Fibroblast of peridontal ligament (primary cell): ENCODE data around the gene LMOD3.

Source experiments
- DNase-seq: peaks from one replicate; pipeline ENCODE4 v3.0.0-alpha.2; 2010; ENCODE audit errors: extremely low read depth

Gene LMOD3

DNA sequence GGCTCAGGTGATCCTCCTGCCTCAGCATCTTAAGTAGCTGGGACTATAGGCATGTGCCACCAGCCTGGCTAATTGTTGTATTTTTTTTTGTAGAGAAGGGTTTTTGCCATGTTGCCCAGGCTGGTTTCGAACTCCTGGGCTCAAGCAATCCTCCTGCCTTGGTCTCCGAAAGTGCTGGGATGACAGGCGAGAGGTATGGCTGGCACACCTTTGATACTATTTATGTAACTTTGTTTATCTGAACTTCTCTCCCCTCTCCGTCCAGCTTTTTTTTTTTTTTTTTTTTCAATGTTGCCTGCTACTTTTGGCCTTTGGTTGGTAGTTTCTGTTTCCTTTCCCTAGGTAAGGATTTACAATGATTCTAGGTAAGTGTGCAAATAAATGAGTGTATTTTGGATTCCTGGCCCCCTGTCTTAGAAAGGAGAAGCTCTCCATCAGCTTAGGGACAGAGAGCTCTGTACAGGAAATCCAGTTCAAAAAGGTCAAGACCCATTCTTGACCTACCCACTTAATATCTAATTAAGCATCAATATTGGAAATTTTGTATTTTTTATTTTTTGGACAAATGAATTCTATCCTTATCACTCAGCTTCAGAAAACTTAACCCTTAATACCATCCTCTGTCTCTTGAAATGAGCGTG lies 30.9 kb downstream of the LMOD3 start:
- DNase-seq: no peak

DNA sequence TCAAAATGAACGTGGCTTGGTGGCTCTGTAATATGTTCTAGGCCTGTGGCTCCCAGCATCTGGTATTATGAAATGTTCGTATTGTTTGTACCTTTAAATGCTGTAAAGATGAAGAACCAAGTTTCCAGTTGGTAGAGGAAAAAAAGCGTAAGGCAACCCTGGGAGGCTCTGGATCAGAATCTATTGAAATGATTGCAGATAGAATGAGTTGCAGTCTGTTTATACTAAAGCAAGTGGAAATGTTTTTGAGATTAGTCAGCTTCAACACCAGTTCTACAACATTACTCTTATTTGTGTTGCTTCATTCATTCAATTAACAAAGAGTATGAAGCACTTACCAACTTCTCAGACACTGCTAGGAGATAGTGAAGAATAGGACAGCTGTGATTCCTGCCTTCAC lies 32.4 kb downstream of the LMOD3 start:
- DNase-seq: peak; percentile 91

DNA sequence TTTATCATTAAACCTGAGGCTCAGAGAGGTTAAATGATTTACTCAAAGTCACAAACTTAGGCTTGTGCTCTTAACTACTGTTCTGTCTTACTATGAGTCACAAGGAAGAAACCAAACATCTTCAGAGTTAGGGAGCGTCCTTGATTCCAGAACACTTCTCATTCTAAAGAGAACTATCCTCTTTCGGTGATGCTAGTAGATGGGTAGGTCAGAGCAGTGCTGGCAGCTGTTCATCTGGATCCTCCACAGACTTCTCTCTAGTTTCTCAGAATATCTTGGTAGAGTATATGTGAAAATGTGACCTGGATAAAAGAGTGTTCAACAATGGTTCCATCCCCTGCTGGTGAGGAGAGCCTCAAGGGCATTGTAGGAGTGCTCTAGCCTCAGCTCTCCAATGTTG lies 34.3 kb downstream of the LMOD3 start:
- DNase-seq: peak; percentile 63

DNA sequence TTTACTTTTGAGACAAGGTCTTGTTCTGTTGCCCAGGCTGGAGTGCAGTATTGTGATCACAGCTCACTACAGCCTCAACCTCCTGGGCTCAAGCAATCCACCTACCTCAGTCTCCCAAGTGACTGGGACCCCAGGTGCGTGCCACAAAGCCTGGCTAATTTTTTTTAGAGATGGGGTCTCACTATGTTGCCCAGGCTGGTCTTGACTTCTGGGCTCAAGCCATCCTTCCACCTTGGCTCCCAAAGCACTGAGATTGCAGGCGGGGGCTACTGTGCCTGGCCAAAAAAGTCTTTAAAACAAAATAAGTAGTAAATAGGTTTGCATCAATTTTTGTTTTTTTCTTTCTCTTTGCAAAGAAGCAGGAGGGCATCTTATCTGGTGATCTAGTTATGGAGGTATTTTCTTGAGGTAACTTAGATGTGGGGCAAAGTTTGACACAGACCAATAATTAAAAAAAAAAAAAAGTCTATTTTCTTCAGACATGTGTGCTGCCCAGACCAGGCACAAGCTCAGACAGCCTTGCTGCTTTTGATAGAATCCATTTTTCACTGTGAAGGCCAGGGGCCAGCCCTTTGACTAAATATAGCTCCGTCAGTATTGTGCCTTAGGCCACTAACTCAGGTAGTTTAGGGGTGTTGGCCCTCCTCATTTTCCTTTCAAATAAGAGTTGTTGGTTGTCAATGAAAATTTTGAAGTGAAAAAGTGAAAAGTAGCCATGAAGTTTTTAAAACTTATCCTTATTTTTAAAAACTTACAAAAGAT lies 35.2 kb downstream of the LMOD3 start:
- DNase-seq: no peak

DNA sequence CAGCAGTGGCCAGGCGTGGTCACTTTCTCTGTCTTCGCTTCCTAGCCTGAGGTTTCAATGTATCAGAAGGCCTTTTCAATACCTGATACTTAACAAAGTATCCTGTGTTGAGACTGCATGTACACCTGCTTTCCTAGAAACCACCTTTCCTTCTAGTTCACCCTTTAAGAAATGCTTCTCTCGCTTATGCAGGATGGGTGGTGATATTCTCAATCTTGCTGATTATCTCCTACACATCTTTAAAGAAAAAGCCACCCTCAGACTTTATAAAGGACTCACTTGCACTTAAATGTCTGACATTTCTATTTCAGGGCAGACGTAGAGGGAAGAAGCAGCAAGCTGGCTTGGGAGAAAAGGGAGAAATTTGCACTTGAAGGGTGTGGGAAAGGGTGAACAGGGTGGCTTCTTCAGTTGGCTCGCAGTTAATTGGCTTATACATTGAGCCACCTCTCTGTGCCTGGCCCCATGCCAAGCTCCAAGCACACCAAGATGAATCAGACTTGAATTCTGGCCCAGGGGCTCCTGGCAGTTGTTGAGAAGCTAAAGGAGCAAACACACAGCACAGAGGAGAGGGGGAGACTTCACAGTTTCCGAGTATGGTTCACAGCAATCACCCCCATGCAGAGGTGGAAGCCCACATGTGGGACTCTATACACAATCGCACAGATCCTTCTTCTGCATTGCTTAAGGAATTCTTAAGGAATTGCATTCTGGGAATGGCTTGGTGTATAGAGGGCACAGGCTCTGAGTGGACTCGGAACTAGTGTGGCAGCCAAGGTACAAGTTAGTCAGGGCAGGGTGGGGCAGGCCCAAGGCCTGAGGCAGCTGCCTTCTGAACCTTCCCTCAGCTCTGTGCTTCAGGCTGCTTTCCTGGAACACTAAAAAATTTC lies 36.3 kb downstream of the LMOD3 start:
- peak; percentile 93 for DNase-seq

DNA sequence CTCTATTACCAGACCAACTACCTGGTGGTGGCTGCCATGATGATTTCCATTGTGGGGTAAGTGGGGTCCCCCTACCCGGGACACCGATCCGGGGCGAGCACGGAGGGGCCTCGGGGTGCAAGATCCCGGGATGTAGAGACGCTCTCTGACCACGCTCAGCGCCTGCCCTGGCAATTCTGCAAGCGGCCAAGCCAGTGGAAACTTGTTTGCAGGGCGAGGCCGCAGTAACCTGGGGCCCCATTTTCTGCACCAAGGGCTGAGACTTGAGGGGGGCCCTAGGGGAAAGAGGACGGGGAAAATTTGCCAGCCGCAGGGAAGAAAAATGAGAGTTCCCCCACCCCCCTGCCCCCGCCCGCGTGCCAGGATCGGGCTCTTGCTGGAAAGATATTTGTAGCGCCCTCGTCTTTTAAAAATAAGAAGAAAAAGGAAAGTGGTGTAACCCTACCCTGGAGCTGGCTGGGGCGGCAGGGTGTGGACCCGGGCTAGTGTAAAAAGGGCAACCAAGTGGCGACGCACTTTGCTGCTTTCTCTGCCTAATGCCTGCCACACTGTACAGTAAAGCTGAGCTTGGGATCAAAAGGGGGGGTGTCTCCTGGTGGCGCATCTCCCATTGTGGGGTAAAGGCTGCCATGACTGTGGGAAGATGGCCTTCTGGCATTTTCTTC lies 37.1 kb downstream of the LMOD3 start:
- peak; percentile 47 for DNase-seq

DNA sequence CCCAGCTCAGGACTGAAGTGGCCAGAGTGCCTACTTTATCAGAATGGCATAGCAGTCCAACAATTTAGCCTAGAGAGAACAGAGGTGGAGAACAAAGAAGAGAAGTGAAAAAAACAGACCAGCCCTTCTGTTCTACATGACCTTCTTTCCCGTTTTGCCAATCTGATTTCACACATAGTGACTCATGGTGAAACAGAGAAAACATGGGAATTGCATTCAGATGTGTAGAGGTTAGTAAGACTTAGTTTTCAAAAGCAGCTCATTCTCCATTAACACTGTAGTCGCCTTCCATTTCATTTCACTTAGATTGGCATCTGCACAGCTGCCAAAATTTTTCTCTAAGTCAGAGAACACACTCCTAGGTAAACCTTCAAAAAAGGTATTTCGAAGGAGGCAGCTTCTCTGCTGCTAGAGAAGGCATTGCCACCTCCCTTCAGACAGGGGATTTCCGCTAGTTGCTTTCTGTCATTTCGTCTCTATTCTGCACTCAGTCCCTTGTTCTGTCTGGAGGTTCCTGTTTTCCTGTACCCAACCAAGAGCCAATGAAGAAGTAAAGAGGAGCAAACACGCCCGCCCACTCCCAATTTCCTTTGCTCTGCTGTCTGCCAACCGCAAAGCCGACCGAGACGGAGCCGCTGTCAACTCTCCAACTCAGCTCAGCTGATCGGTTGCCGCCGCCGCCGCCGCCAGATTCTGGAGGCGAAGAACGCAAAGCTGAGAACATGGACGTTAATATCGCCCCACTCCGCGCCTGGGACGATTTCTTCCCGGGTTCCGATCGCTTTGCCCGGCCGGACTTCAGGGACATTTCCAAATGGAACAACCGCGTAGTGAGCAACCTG lies 37.8 kb downstream of the LMOD3 start, which contains the start of gene ARL6IP5:
ARL6IP5 (plus strand) TSS at position 612 of the 842 bp plus-strand sequence; CDS start at position 723, 111 bp downstream.
- peak; percentile 93 for DNase-seq

DNA sequence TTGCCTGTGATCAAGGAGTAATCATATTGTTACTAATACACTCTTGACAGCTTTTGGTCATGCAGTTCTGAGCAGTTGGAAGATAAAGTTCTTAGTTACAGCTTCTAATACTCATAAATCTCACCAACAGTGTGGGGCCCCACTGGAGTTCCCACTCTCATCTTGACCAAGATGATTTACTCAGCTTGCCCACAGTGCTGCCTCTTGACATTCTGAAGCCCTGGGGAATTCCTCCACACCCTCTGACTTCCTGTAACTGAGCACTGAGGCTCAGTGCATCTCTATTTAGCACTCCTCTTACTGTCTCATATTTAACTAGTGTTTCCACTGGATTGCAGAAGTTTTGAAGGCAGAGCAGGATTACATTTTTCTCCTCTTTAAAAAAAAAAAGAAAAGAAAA lies 39.6 kb downstream of the LMOD3 start:
- DNase-seq: peak; percentile 86

DNA sequence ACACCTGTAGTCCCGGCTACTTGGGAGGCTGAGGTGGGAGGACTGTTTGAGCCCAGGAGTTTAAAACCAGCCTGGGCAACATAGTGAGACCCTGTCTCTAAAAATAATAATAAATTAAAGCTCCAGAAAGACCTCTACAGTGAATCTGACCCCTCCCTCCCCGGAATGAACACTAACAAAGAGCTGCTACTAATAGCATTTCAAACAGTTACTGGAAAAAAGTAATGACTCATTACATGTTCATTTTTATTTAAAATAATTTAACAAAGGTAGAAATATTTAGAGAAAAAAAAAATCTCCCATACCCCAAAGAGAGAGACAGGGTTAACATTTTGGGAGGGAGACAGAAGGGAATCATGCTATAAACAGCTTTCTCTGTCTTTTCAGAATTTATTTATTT lies 40.0 kb downstream of the LMOD3 start:
- no peak for DNase-seq

DNA sequence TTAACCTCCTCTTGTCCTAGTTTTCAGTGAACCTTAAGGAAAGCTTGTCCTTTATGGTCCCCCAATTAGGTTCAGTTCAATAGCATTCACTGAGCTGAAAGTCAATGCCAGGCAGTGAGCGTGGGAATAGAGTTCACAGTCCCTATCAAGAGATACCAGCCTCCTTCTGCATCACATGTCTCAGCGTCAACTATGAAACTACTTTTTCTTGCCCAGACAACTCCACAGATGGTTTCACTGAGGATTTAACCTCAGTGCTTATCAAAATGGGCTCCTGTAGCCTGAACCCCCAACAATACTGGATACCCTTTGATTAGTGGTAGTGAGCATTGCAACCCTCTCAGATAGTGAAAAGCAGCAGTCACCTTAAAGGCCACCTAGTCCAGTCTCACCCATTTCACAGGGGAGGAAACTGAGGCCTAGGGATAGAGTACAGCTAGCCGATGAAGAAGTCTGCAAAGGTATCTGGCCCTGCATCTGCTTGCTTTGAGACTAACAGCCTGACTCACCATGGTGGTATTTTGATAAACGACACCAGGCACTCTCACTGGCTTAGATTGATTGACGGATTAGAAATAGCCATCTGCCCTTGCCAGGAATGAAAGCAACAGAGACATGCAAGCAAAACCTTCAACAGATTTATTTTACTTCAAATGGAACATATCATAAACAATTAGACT lies 40.7 kb downstream of the LMOD3 start:
- DNase-seq: no peak

DNA sequence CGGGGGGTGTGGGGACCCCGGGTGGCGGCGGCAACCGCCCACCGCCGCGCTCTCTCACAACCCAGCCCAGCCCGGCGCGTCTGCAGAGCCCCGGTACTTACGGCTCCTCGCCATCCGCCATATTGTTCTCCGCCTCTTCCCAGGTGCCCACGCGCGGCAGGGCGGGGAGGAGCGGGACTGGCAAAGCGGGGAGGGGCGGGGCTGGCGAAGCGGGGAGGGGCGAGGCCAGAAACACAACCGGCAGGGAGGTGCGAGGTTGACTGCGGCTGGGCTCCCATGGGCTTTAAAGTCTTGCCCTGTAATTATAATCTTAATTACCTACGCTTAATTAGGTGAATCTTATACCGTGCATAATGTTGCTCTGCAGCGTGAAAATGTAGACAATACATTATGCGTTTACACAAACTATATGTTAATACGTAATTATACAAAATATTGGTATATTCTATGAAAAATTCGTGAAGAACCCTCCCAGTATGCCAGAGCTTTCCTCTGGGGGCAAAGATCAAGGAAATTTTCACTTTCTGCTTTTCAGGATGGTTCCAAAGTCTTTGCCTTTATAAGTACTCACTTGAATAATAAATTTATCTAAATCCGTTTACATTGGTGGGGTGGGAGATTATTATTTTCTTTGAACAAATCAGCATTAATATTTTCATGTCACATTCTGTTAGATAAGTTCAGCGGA lies 42.0 kb downstream of the LMOD3 start, which contains the start of gene UBA3:
UBA3 (minus strand) TSS at position 133 of the 688 bp plus-strand sequence; CDS start at position 121, 12 bp downstream.
- DNase-seq: peak; percentile 67

DNA sequence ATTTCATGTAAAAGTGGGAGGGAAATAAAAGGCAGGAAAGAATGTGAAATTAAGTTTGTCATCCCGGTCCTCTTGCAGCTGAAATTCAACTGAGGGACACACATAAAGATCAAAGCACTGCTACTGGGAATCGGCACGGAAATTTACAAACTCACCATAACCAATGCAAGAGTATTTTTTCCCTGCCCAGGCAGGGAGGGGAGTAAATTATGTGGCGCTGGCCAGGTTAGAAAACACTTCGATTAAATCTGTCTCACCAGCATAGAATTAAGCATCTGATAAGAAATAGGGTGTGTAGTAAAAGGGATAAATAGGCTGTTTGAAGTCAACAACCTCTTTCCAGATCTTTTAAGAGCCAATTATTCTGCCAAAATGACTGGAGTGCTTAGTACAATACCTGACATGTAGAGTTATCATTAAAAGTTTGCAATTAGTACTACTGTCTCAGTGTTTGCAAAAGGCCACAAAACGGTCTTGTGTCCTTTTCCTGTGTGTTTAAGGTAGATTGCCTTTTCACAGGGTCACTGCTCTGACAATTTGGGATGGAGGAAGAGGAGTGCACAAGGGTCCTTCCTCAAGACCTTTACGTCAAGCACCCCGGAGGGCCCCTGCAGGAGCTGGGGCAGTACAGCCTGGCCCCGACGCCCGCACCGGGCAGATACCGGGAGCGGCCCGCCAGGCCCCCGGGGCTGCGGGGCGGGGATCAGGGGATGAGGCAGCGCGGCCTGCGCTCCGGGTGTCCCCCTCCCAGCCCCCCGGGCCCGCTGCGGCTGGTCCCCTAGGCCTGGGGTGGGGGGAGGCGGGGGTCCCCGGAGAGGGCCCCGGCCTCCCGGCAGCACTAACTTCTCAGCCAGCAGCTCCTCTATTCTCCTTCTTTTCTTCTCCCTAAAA lies 42.9 kb downstream of the LMOD3 start:
- no peak for DNase-seq

DNA sequence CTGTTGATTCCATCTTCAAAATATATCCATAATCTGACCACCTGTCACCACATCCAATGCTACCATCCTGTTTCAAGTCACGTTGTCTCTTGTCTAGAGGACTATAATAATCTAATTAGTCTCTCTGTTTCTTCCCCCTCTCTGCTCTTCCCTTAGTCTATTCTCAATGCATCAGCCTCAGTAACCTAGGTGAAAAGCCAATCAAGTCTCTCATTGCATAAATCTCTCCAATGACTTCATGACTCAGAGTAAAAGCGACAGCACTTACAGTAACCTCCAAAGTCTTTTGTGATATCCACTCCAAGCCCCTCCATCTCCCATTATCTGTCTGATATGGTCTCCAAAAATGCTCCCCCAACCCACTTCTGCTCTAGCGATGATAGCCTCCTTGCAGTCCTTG lies 49.5 kb downstream of the LMOD3 start:
- no peak for DNase-seq

DNA sequence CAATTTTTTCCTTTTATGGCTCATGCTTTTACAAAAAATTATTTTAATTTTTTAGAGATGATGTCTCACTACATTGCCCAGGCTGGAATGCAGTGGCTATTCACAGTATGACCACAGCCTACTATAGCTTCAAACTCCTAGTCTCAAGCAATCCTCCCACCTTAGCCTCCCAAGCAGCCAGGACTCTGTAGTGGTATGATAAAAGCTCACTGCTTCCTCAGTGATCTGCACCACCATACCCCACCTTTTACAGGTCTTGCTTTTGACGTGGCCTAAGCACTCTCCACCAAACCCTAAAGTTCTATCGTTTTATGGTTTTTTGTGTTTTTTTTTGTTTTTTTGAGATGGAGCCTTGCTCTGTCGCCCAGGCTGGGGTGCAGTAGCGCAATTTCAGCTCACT lies 56.3 kb downstream of the LMOD3 start:
- DNase-seq: no peak

DNA sequence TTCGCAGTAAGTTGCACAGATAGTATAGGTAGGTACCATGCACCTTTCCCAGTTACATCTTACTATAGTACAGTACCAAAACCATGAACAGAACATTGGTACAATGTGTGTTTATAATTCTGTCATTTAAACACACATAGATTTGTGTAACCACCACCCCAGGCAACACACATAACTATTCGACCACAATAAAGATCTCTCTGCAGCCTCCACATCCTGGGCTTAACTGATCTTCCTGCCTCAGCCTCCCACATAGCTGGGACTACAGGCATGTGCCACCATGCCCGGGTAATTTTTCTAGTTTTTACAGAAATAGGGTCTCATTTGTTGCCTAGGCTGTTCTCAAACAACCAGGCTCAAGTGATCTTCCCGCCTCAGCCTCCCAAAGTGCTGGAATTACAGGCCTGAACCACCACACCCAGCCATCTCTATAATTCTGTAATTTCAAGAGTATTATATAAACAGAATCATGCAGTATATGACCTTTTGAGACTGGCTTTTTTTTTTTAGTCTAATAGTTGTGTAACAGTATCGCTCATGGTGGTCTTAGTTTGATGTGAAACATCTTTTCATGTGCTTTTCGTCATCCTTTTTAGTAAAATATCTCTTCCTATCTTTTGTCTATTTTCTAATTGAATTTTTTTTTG lies 57.0 kb downstream of the LMOD3 start:
- DNase-seq: no peak

DNA sequence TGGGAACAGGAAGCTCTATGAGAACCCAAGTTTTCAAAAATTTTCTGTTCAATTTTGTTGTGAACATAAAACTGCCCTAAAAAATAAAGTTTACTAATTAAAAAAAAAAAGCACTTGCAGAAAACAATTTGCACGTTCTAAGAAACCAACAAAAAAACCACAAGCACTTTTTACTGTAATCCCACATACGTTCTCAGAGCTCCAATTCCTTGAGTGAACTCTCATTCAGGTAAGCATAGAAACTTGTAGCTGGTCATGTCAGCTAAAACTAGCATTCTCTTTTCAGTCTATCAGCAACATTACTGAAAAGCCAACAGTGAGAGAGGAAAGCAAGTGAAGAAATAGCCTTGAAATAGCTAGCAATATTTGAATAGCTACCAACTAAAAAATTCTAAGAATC lies 58.8 kb downstream of the LMOD3 start:
- no peak for DNase-seq

DNA sequence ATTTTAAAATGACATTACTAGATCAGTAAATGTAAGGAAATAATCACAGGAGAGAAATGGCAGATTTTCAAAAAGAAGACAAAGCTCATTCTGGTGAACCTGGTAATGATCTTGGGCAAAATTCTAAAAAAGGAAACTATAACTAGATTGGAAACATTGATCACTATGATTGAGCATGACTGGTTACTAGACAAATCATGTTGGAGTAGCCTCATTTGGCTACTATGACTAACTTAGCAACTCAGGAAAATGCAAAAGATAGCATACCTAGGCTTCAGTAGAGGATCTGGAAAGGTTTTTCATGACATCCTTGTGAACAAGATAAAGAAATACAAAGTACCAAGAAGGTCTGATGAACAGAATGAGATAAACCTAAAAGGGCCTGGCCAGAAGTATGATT lies 62.7 kb downstream of the LMOD3 start:
- DNase-seq: no peak

DNA sequence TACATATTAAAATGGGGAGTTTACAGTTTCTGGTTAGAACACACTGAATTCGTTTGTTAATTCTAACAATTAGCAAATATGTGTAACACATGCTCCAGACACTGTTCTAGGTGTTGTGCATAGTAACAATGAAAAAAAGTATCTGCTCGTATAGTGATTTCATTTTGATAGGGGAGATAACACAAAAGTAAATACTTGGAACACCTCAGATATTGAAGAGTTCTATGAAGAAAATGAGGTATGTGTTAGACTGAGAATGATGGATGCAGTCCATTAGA lies 63.5 kb downstream of the LMOD3 start:
- no peak for DNase-seq
